Endothelial cell of umbilical vein (primary cell): ENCODE data around the gene TRAF3IP1.

Experiments
- EZH2 ChIP-seq: IDR thresholded peaks from 2 replicates; pipeline ENCODE4 v1.6.1; 2012; ENCODE audit warnings: borderline replicate concordance, low read depth, mild to moderate bottlenecking, moderate library complexity, low read length, inconsistent platforms; ENCODE audit not compliant: severe bottlenecking
- GATA2 ChIP-seq: IDR thresholded peaks from 2 replicates; pipeline ENCODE4 v1.7.0; 2011; ENCODE audit warnings: low read depth, mild to moderate bottlenecking, moderate library complexity, mixed read lengths, low read length; ENCODE audit not compliant: insufficient read length, insufficient read depth
- JUN ChIP-seq: IDR thresholded peaks from 2 replicates; pipeline ENCODE4 v1.6.1; 2011; ENCODE audit warnings: borderline replicate concordance, low read depth; ENCODE audit not compliant: insufficient read length, insufficient read depth
- MYC ChIP-seq: IDR thresholded peaks from one replicate; pipeline ENCODE4 v1.6.1; 2011; ENCODE audit warnings: mild to moderate bottlenecking, low read depth, low read length
- POLR2A ChIP-seq: IDR thresholded peaks from 2 replicates; pipeline ENCODE4 v1.6.1; 2012; ENCODE audit warnings: low read depth, mild to moderate bottlenecking, control low read depth, low read length
- POLR2AphosphoS5 ChIP-seq: IDR thresholded peaks from 2 replicates; pipeline ENCODE4 v1.6.1; 2012; ENCODE audit warnings: low read depth, mild to moderate bottlenecking, control low read depth, low read length, moderate library complexity; ENCODE audit not compliant: insufficient read depth
- TF ChIP-seq, protein P1 (sequence below), 2 donors: IDR thresholded peaks; 1 replicate in 1 of 2; 2 replicates in 1 of 2; pipeline ENCODE4 v1.5.1; 2011; ENCODE audit warnings: low read length in 2 of 2, mild to moderate bottlenecking in 2 of 2, moderate library complexity in 2 of 2, control low read depth in 1 of 2, inconsistent platforms in 1 of 2, low read depth in 1 of 2; ENCODE audit not compliant: insufficient read depth in 1 of 2; ENCODE audit errors: extremely low read depth in 1 of 2
- TF ChIP-seq, protein P2 (sequence below): IDR thresholded peaks from 2 replicates; pipeline ENCODE4 v1.6.1; 2011; ENCODE audit not compliant: insufficient read depth, insufficient read length

DNA sequence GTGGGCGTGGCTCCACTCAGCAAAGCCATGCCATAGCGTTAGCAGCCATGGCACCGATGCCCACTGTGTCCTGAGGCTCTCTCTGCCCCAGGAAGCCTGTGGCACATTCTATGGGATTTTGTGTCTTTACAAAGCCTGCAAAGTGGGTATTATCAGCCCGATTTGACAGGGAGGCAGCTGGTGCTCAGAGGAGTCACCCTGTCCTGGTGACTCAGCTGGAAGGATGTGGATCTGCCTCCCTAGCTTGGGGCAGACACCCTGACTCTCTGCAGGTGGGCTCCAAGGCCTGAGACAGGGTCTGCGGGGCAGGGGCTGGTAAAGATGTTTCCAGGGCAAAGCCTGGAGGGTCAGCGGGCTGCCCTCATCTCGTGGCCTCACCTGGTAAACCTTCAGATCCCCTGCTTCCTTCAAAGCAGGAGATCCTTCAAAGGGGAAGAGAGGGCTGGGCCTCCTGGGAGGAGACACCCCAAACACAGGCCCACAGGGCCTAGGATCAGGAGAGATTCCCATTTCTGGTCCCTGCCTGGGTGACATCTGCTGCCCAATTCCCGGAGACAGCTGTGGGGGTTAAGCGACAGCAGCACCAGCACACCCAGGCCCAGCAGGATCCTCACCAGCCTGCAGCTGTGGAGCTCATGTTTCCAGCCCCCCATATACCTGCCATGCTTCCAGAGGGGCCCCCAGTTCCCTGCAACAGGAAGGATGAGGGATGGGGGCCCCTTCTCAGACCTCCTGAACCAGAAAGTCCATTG is 103.4 kb downstream of the TRAF3IP1 start:
- TF ChIP-seq, protein P1, sequence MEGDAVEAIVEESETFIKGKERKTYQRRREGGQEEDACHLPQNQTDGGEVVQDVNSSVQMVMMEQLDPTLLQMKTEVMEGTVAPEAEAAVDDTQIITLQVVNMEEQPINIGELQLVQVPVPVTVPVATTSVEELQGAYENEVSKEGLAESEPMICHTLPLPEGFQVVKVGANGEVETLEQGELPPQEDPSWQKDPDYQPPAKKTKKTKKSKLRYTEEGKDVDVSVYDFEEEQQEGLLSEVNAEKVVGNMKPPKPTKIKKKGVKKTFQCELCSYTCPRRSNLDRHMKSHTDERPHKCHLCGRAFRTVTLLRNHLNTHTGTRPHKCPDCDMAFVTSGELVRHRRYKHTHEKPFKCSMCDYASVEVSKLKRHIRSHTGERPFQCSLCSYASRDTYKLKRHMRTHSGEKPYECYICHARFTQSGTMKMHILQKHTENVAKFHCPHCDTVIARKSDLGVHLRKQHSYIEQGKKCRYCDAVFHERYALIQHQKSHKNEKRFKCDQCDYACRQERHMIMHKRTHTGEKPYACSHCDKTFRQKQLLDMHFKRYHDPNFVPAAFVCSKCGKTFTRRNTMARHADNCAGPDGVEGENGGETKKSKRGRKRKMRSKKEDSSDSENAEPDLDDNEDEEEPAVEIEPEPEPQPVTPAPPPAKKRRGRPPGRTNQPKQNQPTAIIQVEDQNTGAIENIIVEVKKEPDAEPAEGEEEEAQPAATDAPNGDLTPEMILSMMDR (IDR thresholded peaks at IDR 0.05; ENCODE audit: extremely low read depth in 1 of 2, insufficient read depth in 1 of 2, low read depth in 1 of 2, low read length in 2 of 2), result no peak
- TF ChIP-seq, protein P2, sequence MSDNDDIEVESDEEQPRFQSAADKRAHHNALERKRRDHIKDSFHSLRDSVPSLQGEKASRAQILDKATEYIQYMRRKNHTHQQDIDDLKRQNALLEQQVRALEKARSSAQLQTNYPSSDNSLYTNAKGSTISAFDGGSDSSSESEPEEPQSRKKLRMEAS, result no peak
- TF ChIP-seq POLR2A (no peak), JUN (no peak), MYC (no peak), EZH2 (no peak), POLR2AphosphoS5 (no peak), GATA2 (no peak)
